Measurements from ENCODE around the gene SKAP1. TPM values are rescaled to one million over a fixed set of nuclear protein-coding genes. Genes with fewer than 3 reads are reported as not detected.
"Not testable (repeated sequence)": the region's sequence is repeated elsewhere in the genome, so short reads cannot be mapped to it uniquely, and the experiment has no call there.

The SKAP1 gene
- polyA plus RNA-seq, 2 donors, result 1.1 to 2.6 TPM

GRCh38 chr17:48426019-48426665 is 3.9 kb downstream of the SKAP1 start:
- 68 to 69% methylated on average over 3 of the region's 3 CpGs for WGBS, 2 donors
- no peak overlapping the region for H3K4me3 ChIP-seq (ENCODE audit: low read depth in 1 of 2, low read length in 2 of 2)

GRCh38 chr17:48422060-48422459 is 8.0 kb downstream of the SKAP1 start:
- not testable (repeated sequence) for H3K4me1 ChIP-seq (ENCODE audit: control insufficient read depth in 2 of 2, insufficient read depth in 2 of 2, low read length in 1 of 2)

More at GRCh38 chr17:48426019-48426665, 3.9 kb downstream of the SKAP1 start:
- H3K4me1 ChIP-seq (ENCODE audit: control insufficient read depth in 2 of 2, insufficient read depth in 2 of 2, low read length in 1 of 2), result no peaks in the 10 kb centered on the region
- H3K27ac ChIP-seq (ENCODE audit: low read depth in 2 of 2, low read length in 1 of 2), result no peak overlapping the region
- no peaks in the 10 kb centered on the region for H3K36me3 ChIP-seq (ENCODE audit: control insufficient read depth in 2 of 2, insufficient read depth in 2 of 2, low read length in 1 of 2)
- peaks cover 0 to 10% of the 10 kb centered on the region in 2 donors for H3K27me3 ChIP-seq (ENCODE audit: control insufficient read depth in 1 of 2, insufficient read depth in 2 of 2, low read length in 2 of 2)
- H3K9me3 ChIP-seq (ENCODE audit: control insufficient read depth in 2 of 2, insufficient read depth in 1 of 2, low read depth in 1 of 2, low read length in 1 of 2), result no peaks in the 10 kb centered on the region

GRCh38 chr17:48420823-48421222 is 9.2 kb downstream of the SKAP1 start:
- Histone ChIP-seq H3K27me3 (ENCODE audit: control insufficient read depth in 1 of 2, insufficient read depth in 2 of 2, low read length in 2 of 2) (no peaks in the 10 kb centered on the region), H3K4me1 (ENCODE audit: control insufficient read depth in 2 of 2, insufficient read depth in 2 of 2, low read length in 1 of 2) (no peaks in the 10 kb centered on the region), H3K27ac (ENCODE audit: low read depth in 2 of 2, low read length in 1 of 2) (no peak overlapping the region), H3K9me3 (ENCODE audit: control insufficient read depth in 2 of 2, insufficient read depth in 1 of 2, low read depth in 1 of 2, low read length in 1 of 2) (no peaks in the 10 kb centered on the region), H3K36me3 (ENCODE audit: control insufficient read depth in 2 of 2, insufficient read depth in 2 of 2, low read length in 1 of 2) (no peaks in the 10 kb centered on the region), H3K4me3 (ENCODE audit: low read depth in 1 of 2, low read length in 2 of 2) (no peak overlapping the region)
- WGBS, 2 donors, result 64 to 73% methylated on average over 4 of the region's 4 CpGs

More at GRCh38 chr17:48422060-48422459, 8.0 kb downstream of the SKAP1 start:
- H3K27me3 ChIP-seq (ENCODE audit: control insufficient read depth in 1 of 2, insufficient read depth in 2 of 2, low read length in 2 of 2); H3K9me3 ChIP-seq (ENCODE audit: control insufficient read depth in 2 of 2, insufficient read depth in 1 of 2, low read depth in 1 of 2, low read length in 1 of 2); H3K27ac ChIP-seq (ENCODE audit: low read depth in 2 of 2, low read length in 1 of 2); H3K4me3 ChIP-seq (ENCODE audit: low read depth in 1 of 2, low read length in 2 of 2); H3K36me3 ChIP-seq (ENCODE audit: control insufficient read depth in 2 of 2, insufficient read depth in 2 of 2, low read length in 1 of 2): not testable (repeated sequence)
- 85 to 93% methylated on average over 3 of the region's 3 CpGs for WGBS, 2 donors

- no peaks in the 10 kb centered on the region for H3K9me3 ChIP-seq (ENCODE audit: control insufficient read depth in 2 of 2, insufficient read depth in 1 of 2, low read depth in 1 of 2, low read length in 1 of 2)
- H3K27me3 ChIP-seq (ENCODE audit: control insufficient read depth in 1 of 2, insufficient read depth in 2 of 2, low read length in 2 of 2), result no peaks in the 10 kb centered on the region
- no peak overlapping the region for H3K27ac ChIP-seq (ENCODE audit: low read depth in 2 of 2, low read length in 1 of 2)
- WGBS, 2 donors, result 4 to 8% methylated on average over 3 of the region's 3 CpGs
- H3K4me1 ChIP-seq (ENCODE audit: control insufficient read depth in 2 of 2, insufficient read depth in 2 of 2, low read length in 1 of 2), result no peaks in the 10 kb centered on the region
- H3K36me3 ChIP-seq (ENCODE audit: control insufficient read depth in 2 of 2, insufficient read depth in 2 of 2, low read length in 1 of 2), result no peaks in the 10 kb centered on the region
- H3K4me3 ChIP-seq (ENCODE audit: low read depth in 1 of 2, low read length in 2 of 2), result no peak overlapping the region
These were observed 13.0 kb downstream of the SKAP1 start for GRCh38 chr17:48416971-48417370.

DNA sequence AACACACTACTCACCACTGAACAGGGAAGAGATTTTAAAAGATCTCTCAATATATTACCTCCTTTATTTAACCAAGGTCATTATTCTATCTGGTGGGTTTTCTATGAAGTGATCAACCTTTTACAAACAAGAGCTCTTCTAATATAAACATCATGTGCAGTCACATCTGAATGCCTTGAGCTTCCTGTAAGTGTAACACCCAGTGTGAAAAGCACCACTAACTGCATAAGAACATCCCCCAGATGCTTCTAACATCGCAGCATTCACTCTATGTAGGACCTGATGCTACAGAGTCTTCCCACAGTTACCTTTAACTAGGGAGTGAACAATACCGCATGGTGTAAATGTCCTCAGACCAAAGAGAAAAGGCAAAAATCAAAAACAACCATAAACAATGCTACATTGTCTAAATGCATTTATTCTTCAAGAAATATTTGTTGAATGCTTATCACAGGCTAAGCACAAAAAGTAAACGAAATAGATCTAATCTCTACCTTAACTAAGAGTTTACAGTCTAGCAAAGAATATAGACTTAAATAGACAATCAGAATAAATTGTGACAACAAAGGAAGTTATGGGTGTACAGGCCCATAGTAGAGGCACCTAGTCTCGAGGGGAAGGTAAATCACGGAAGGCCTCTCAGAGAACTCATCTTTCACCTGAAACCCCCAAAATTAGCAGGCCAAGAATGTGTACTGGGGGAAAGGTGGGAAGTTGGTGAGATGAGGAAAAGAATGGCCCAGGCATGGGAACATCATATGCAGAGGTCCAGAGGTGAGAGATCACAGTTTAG is 16.2 kb downstream of the SKAP1 start:
- H3K27ac ChIP-seq (ENCODE audit: low read depth in 2 of 2, low read length in 1 of 2), result no peak overlapping the region
- WGBS, 2 donors, result 68 to 86% methylated on average over 5 of the region's 5 CpGs
- H3K27me3 ChIP-seq (ENCODE audit: control insufficient read depth in 1 of 2, insufficient read depth in 2 of 2, low read length in 2 of 2), result no peaks in the 10 kb centered on the region

GRCh38 chr17:48412841-48413240 is 17.2 kb downstream of the SKAP1 start:
- Histone ChIP-seq H3K27ac (ENCODE audit: low read depth in 2 of 2, low read length in 1 of 2) (no peak overlapping the region), H3K27me3 (ENCODE audit: control insufficient read depth in 1 of 2, insufficient read depth in 2 of 2, low read length in 2 of 2) (no peaks in the 10 kb centered on the region), H3K4me3 (ENCODE audit: low read depth in 1 of 2, low read length in 2 of 2) (no peak overlapping the region), H3K9me3 (ENCODE audit: control insufficient read depth in 2 of 2, insufficient read depth in 1 of 2, low read depth in 1 of 2, low read length in 1 of 2) (no peaks in the 10 kb centered on the region), H3K4me1 (ENCODE audit: control insufficient read depth in 2 of 2, insufficient read depth in 2 of 2, low read length in 1 of 2) (no peaks in the 10 kb centered on the region), H3K36me3 (ENCODE audit: control insufficient read depth in 2 of 2, insufficient read depth in 2 of 2, low read length in 1 of 2) (no peaks in the 10 kb centered on the region)
- WGBS, 2 donors, result 69 to 77% methylated on average over 1 of the region's 1 CpG

More for the DNA sequence above, 16.2 kb downstream of the SKAP1 start:
- Histone ChIP-seq H3K36me3 (ENCODE audit: control insufficient read depth in 2 of 2, insufficient read depth in 2 of 2, low read length in 1 of 2) (no peaks in the 10 kb centered on the region), H3K4me3 (ENCODE audit: low read depth in 1 of 2, low read length in 2 of 2) (no peak overlapping the region), H3K9me3 (ENCODE audit: control insufficient read depth in 2 of 2, insufficient read depth in 1 of 2, low read depth in 1 of 2, low read length in 1 of 2) (no peaks in the 10 kb centered on the region), H3K4me1 (ENCODE audit: control insufficient read depth in 2 of 2, insufficient read depth in 2 of 2, low read length in 1 of 2) (no peaks in the 10 kb centered on the region)

DNA sequence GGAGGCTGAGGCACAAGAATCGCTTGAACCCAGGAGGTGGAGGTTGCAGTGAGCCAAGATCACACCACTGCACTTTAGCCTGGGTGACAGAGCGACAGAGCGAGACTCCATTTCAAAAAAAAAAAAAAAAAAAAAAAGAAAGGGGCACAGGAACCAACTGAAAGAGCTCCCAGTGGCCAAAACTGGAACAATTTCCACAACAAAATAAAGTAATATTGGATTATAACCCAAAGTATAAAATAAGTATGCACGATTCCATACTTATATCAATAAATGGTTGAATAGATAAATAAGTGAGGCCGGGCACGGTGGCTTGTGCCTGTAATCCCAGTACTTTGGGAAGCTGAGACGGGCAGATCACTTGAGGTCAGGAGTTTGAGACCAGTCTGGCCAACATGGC is 19.2 kb downstream of the SKAP1 start:
- H3K4me1 ChIP-seq (ENCODE audit: control insufficient read depth in 2 of 2, insufficient read depth in 2 of 2, low read length in 1 of 2); H3K27me3 ChIP-seq (ENCODE audit: control insufficient read depth in 1 of 2, insufficient read depth in 2 of 2, low read length in 2 of 2); H3K4me3 ChIP-seq (ENCODE audit: low read depth in 1 of 2, low read length in 2 of 2); H3K36me3 ChIP-seq (ENCODE audit: control insufficient read depth in 2 of 2, insufficient read depth in 2 of 2, low read length in 1 of 2); H3K27ac ChIP-seq (ENCODE audit: low read depth in 2 of 2, low read length in 1 of 2); H3K9me3 ChIP-seq (ENCODE audit: control insufficient read depth in 2 of 2, insufficient read depth in 1 of 2, low read depth in 1 of 2, low read length in 1 of 2): not testable (repeated sequence)
- 93 to 96% methylated on average over 7 of the region's 7 CpGs for WGBS, 2 donors

- 86 to 87% methylated on average over 5 of the region's 5 CpGs for WGBS, 2 donors
- Histone ChIP-seq H3K27ac (ENCODE audit: low read depth in 2 of 2, low read length in 1 of 2) (no peak overlapping the region), H3K36me3 (ENCODE audit: control insufficient read depth in 2 of 2, insufficient read depth in 2 of 2, low read length in 1 of 2) (no peaks in the 10 kb centered on the region), H3K27me3 (ENCODE audit: control insufficient read depth in 1 of 2, insufficient read depth in 2 of 2, low read length in 2 of 2) (no peaks in the 10 kb centered on the region), H3K9me3 (ENCODE audit: control insufficient read depth in 2 of 2, insufficient read depth in 1 of 2, low read depth in 1 of 2, low read length in 1 of 2) (no peaks in the 10 kb centered on the region), H3K4me1 (ENCODE audit: control insufficient read depth in 2 of 2, insufficient read depth in 2 of 2, low read length in 1 of 2) (no peaks in the 10 kb centered on the region), H3K4me3 (ENCODE audit: low read depth in 1 of 2, low read length in 2 of 2) (no peak overlapping the region)
These were observed 20.4 kb downstream of the SKAP1 start for GRCh38 chr17:48409607-48410006.

- Histone ChIP-seq H3K4me3 (ENCODE audit: low read depth in 1 of 2, low read length in 2 of 2) (no peak overlapping the region), H3K27me3 (ENCODE audit: control insufficient read depth in 1 of 2, insufficient read depth in 2 of 2, low read length in 2 of 2) (no peaks in the 10 kb centered on the region), H3K36me3 (ENCODE audit: control insufficient read depth in 2 of 2, insufficient read depth in 2 of 2, low read length in 1 of 2) (no peaks in the 10 kb centered on the region), H3K4me1 (ENCODE audit: control insufficient read depth in 2 of 2, insufficient read depth in 2 of 2, low read length in 1 of 2) (no peaks in the 10 kb centered on the region), H3K27ac (ENCODE audit: low read depth in 2 of 2, low read length in 1 of 2) (no peak overlapping the region), H3K9me3 (ENCODE audit: control insufficient read depth in 2 of 2, insufficient read depth in 1 of 2, low read depth in 1 of 2, low read length in 1 of 2) (no peaks in the 10 kb centered on the region)
- WGBS, 2 donors, result 42 to 52% methylated on average over 3 of the region's 3 CpGs
These were observed 23.0 kb downstream of the SKAP1 start for GRCh38 chr17:48406936-48407567.
